EL (cell line): ENCODE results near the gene PRTFDC1.
"Not testable (repeated sequence)": the region's sequence is repeated elsewhere in the genome, so short reads cannot be mapped to it uniquely, and the experiment has no call there.

Experiments
- DNase-seq: peaks from one replicate; pipeline ENCODE4 v3.0.0-alpha.2; 2016

PRTFDC1 gene

GRCh38 chr10:24952143-24952706 is at the start of gene PRTFDC1:
Gene PRTFDC1, minus strand, starts transcription at chr10:24952606. Its CDS starts 31 bp downstream, at chr10:24952575.
- peak; percentile 55 for DNase-seq

- DNase-seq: no peak
Measured at GRCh38 chr10:24998044-24998443, 45.6 kb upstream of the PRTFDC1 start.

- DNase-seq: no peak
Measured at GRCh38 chr10:24995072-24995471, 42.7 kb upstream of the PRTFDC1 start.

- no peak for DNase-seq
Measured at GRCh38 chr10:24993237-24993958, 41.0 kb upstream of the PRTFDC1 start.

GRCh38 chr10:24992512-24993133 is 40.2 kb upstream of the PRTFDC1 start:
- no peak for DNase-seq

- no peak for DNase-seq
Measured at GRCh38 chr10:24991298-24991697, 38.9 kb upstream of the PRTFDC1 start.

- no peak for DNase-seq
Measured at GRCh38 chr10:24989867-24990266, 37.5 kb upstream of the PRTFDC1 start.

GRCh38 chr10:24988831-24989640 is 36.6 kb upstream of the PRTFDC1 start:
- DNase-seq: no peak

- no peak for DNase-seq
Measured at GRCh38 chr10:24984906-24985305, 32.5 kb upstream of the PRTFDC1 start.

GRCh38 chr10:24983946-24984345 is 31.5 kb upstream of the PRTFDC1 start:
- DNase-seq: peak; percentile 17

- DNase-seq: no peak
Measured at GRCh38 chr10:24983130-24983529, 30.7 kb upstream of the PRTFDC1 start.

- DNase-seq: no peak
Measured at GRCh38 chr10:24982319-24983112, 30.1 kb upstream of the PRTFDC1 start.

- no peak for DNase-seq
Measured at GRCh38 chr10:24981161-24981710, 28.8 kb upstream of the PRTFDC1 start.

GRCh38 chr10:24979685-24980084 is 27.3 kb upstream of the PRTFDC1 start:
- no peak for DNase-seq

- DNase-seq: peak; percentile 50
Measured at GRCh38 chr10:24974976-24975375, 22.6 kb upstream of the PRTFDC1 start.

- no peak for DNase-seq
Measured at GRCh38 chr10:24973163-24973562, 20.8 kb upstream of the PRTFDC1 start.

GRCh38 chr10:24971374-24971773 is 19.0 kb upstream of the PRTFDC1 start:
- no peak for DNase-seq

- DNase-seq: no peak
Measured at GRCh38 chr10:24969841-24970281, 17.5 kb upstream of the PRTFDC1 start.

- DNase-seq: not testable (repeated sequence)
Measured at GRCh38 chr10:24968951-24969350, 16.5 kb upstream of the PRTFDC1 start.

- no peak for DNase-seq
Measured at GRCh38 chr10:24968349-24968748, 15.9 kb upstream of the PRTFDC1 start.

- DNase-seq: no peak
Measured at GRCh38 chr10:24966962-24967481, 14.6 kb upstream of the PRTFDC1 start.

- DNase-seq: no peak
Measured at GRCh38 chr10:24965051-24965450, 12.6 kb upstream of the PRTFDC1 start.
